ENCODE data around the gene C16orf96.

DNA sequence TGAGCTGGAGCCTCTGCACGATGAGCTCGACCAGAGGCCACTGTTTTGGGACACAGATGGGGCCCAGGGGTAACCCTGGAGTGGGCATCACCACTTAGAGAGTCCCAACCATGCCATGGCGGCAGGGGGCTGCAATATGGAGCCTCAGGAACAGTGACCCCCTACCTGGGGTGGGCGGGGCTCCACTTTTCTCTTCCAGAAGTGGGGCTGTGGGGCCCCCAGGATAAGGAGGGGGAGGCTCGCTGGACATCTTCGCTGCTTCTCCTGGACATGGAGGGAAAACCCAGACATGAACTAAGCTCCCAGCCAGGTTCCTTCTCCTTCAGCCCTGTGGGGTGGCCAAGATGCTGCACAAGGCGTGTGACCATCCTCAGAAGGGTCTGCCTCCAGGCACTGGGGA is 42.3 kb upstream of the C16orf96 start:
- no peak for TF ChIP-seq POLR2A (IDR thresholded peaks at IDR 0.05)
- TF ChIP-seq, protein P1, sequence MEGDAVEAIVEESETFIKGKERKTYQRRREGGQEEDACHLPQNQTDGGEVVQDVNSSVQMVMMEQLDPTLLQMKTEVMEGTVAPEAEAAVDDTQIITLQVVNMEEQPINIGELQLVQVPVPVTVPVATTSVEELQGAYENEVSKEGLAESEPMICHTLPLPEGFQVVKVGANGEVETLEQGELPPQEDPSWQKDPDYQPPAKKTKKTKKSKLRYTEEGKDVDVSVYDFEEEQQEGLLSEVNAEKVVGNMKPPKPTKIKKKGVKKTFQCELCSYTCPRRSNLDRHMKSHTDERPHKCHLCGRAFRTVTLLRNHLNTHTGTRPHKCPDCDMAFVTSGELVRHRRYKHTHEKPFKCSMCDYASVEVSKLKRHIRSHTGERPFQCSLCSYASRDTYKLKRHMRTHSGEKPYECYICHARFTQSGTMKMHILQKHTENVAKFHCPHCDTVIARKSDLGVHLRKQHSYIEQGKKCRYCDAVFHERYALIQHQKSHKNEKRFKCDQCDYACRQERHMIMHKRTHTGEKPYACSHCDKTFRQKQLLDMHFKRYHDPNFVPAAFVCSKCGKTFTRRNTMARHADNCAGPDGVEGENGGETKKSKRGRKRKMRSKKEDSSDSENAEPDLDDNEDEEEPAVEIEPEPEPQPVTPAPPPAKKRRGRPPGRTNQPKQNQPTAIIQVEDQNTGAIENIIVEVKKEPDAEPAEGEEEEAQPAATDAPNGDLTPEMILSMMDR (IDR thresholded peaks at IDR 0.05) = no peak
